ENCODE measurements around the gene ALK.

ALK gene

GRCh38 chr2:29509878-29510277, 411.5 kb downstream of the ALK start:
- Histone ChIP-seq H2AFZ (ENCODE audit: low read length) (no peak overlapping the region), H3K27ac (replicated peaks; ENCODE audit: low read length) (no peak overlapping the region), H2BK120ac (ENCODE audit: low read depth, low read length) (no peak overlapping the region), H3K9ac (ENCODE audit: low read depth, low read length, poor library complexity) (no peak overlapping the region), H3K79me1 (ENCODE audit: low read depth, low read length) (no peaks in the 10 kb centered on the region), H2AK5ac (ENCODE audit: low read depth, low read length) (no peak overlapping the region), H4K91ac (ENCODE audit: low read depth, low read length, poor library complexity) (no peak overlapping the region), H2BK5ac (ENCODE audit: low read length) (no peak overlapping the region), H2BK15ac (ENCODE audit: low read length) (no peak overlapping the region), H3K27me3 (ENCODE audit: control insufficient read depth in 3 of 3, insufficient read depth in 3 of 3, low read depth in 1 of 3, low read length in 3 of 3) (no peaks in the 10 kb centered on the region), H3K4me1 (ENCODE audit: control insufficient read depth in 2 of 2, insufficient read depth in 1 of 2, low read depth in 1 of 2, low read length in 2 of 2) (no peaks in the 10 kb centered on the region), H3K4me2 (ENCODE audit: insufficient read depth, low read length, poor library complexity, severe bottlenecking) (no peak overlapping the region), H3K23ac (ENCODE audit: low read depth, low read length, poor library complexity) (no peak overlapping the region), H4K8ac (ENCODE audit: low read depth, low read length) (no peak overlapping the region), H3K36me3 (replicated peaks in 1 of 2; ENCODE audit: control insufficient read depth in 2 of 2, insufficient read depth in 2 of 2, low read length in 2 of 2) (no peaks in the 10 kb centered on the region), H3K9me3 (replicated peaks in 1 of 2; ENCODE audit: control insufficient read depth in 2 of 2, insufficient read depth in 1 of 2, low read depth in 1 of 2, low read length in 2 of 2) (peaks cover 2 to 15% of the 10 kb centered on the region in 2 donors), H3K4ac (ENCODE audit: low read length) (no peak overlapping the region), H3K4me3 (ENCODE audit: low read length in 2 of 2) (no peak overlapping the region), H3K18ac (ENCODE audit: low read length) (no peak overlapping the region), H3K14ac (ENCODE audit: low read length) (no peak overlapping the region), H2BK12ac (ENCODE audit: low read length) (no peak overlapping the region)
- WGBS, 2 donors (ENCODE audit: extremely low coverage in 2 of 2, insufficient read length in 2 of 2, insufficient replicate concordance in 1 of 2), result no CpG with 5 or more reads among the region's 1 CpG
- no peak for DNase-seq (ENCODE audit: low spot score)

- H3K4me1 ChIP-seq (ENCODE audit: control insufficient read depth in 2 of 2, insufficient read depth in 1 of 2, low read depth in 1 of 2, low read length in 2 of 2), result no peaks in the 10 kb centered on the region
- H3K23ac ChIP-seq (ENCODE audit: low read depth, low read length, poor library complexity), result no peak overlapping the region
- no peak overlapping the region for H3K4me2 ChIP-seq (ENCODE audit: insufficient read depth, low read length, poor library complexity, severe bottlenecking)
- no peak overlapping the region for H3K4ac ChIP-seq (ENCODE audit: low read length)
- no peak overlapping the region for H4K8ac ChIP-seq (ENCODE audit: low read depth, low read length)
- H3K27ac ChIP-seq (replicated peaks; ENCODE audit: low read length), result no peak overlapping the region
- no peaks in the 10 kb centered on the region for H3K79me1 ChIP-seq (ENCODE audit: low read depth, low read length)
- H2BK15ac ChIP-seq (ENCODE audit: low read length), result no peak overlapping the region
- H2BK5ac ChIP-seq (ENCODE audit: low read length), result no peak overlapping the region
- no peak overlapping the region for H2BK120ac ChIP-seq (ENCODE audit: low read depth, low read length)
- DNase-seq (ENCODE audit: low spot score), result no peak
- no peak overlapping the region for H2BK12ac ChIP-seq (ENCODE audit: low read length)
- no peak overlapping the region for H3K14ac ChIP-seq (ENCODE audit: low read length)
- peaks cover 2 to 15% of the 10 kb centered on the region in 2 donors for H3K9me3 ChIP-seq (replicated peaks in 1 of 2; ENCODE audit: control insufficient read depth in 2 of 2, insufficient read depth in 1 of 2, low read depth in 1 of 2, low read length in 2 of 2)
- WGBS, 2 donors (ENCODE audit: extremely low coverage in 2 of 2, insufficient read length in 2 of 2, insufficient replicate concordance in 1 of 2), result no CpG with 5 or more reads among the region's 1 CpG
- H4K91ac ChIP-seq (ENCODE audit: low read depth, low read length, poor library complexity), result no peak overlapping the region
- no peak overlapping the region for H2AFZ ChIP-seq (ENCODE audit: low read length)
- H3K4me3 ChIP-seq (ENCODE audit: low read length in 2 of 2), result no peak overlapping the region
- H3K18ac ChIP-seq (ENCODE audit: low read length), result no peak overlapping the region
- H2AK5ac ChIP-seq (ENCODE audit: low read depth, low read length), result no peak overlapping the region
- no peaks in the 10 kb centered on the region for H3K36me3 ChIP-seq (replicated peaks in 1 of 2; ENCODE audit: control insufficient read depth in 2 of 2, insufficient read depth in 2 of 2, low read length in 2 of 2)
- H3K9ac ChIP-seq (ENCODE audit: low read depth, low read length, poor library complexity), result no peak overlapping the region
- H3K27me3 ChIP-seq (ENCODE audit: control insufficient read depth in 3 of 3, insufficient read depth in 3 of 3, low read depth in 1 of 3, low read length in 3 of 3), result no peaks in the 10 kb centered on the region
Observed at GRCh38 chr2:29509397-29509796, 412.0 kb downstream of the ALK start.

GRCh38 chr2:29504746-29505145, 416.6 kb downstream of the ALK start:
- H3K9me3 ChIP-seq (replicated peaks in 1 of 2; ENCODE audit: control insufficient read depth in 2 of 2, insufficient read depth in 1 of 2, low read depth in 1 of 2, low read length in 2 of 2), result peaks cover 0 to 8% of the 10 kb centered on the region in 2 donors
- no peak overlapping the region for H3K23ac ChIP-seq (ENCODE audit: low read depth, low read length, poor library complexity)
- H3K27ac ChIP-seq (replicated peaks; ENCODE audit: low read length), result no peak overlapping the region
- H4K8ac ChIP-seq (ENCODE audit: low read depth, low read length), result no peak overlapping the region
- WGBS, 2 donors (ENCODE audit: extremely low coverage in 2 of 2, insufficient read length in 2 of 2, insufficient replicate concordance in 1 of 2), result no CpG with 5 or more reads among the region's 3 CpGs
- H4K91ac ChIP-seq (ENCODE audit: low read depth, low read length, poor library complexity), result no peak overlapping the region
- H3K4ac ChIP-seq (ENCODE audit: low read length), result no peak overlapping the region
- DNase-seq (ENCODE audit: low spot score), result no peak
- H3K79me1 ChIP-seq (ENCODE audit: low read depth, low read length), result no peaks in the 10 kb centered on the region
- H3K4me2 ChIP-seq (ENCODE audit: insufficient read depth, low read length, poor library complexity, severe bottlenecking), result no peak overlapping the region
- H2BK12ac ChIP-seq (ENCODE audit: low read length), result no peak overlapping the region
- no peak overlapping the region for H3K18ac ChIP-seq (ENCODE audit: low read length)
- H3K36me3 ChIP-seq (replicated peaks in 1 of 2; ENCODE audit: control insufficient read depth in 2 of 2, insufficient read depth in 2 of 2, low read length in 2 of 2), result no peaks in the 10 kb centered on the region
- H2BK5ac ChIP-seq (ENCODE audit: low read length), result no peak overlapping the region
- H2BK120ac ChIP-seq (ENCODE audit: low read depth, low read length), result no peak overlapping the region
- H2BK15ac ChIP-seq (ENCODE audit: low read length), result no peak overlapping the region
- H3K9ac ChIP-seq (ENCODE audit: low read depth, low read length, poor library complexity), result no peak overlapping the region
- H3K27me3 ChIP-seq (ENCODE audit: control insufficient read depth in 3 of 3, insufficient read depth in 3 of 3, low read depth in 1 of 3, low read length in 3 of 3), result no peaks in the 10 kb centered on the region
- no peaks in the 10 kb centered on the region for H3K4me1 ChIP-seq (ENCODE audit: control insufficient read depth in 2 of 2, insufficient read depth in 1 of 2, low read depth in 1 of 2, low read length in 2 of 2)
- H3K14ac ChIP-seq (ENCODE audit: low read length), result no peak overlapping the region
- H3K4me3 ChIP-seq (ENCODE audit: low read length in 2 of 2), result no peak overlapping the region
- H2AFZ ChIP-seq (ENCODE audit: low read length), result no peak overlapping the region
- no peak overlapping the region for H2AK5ac ChIP-seq (ENCODE audit: low read depth, low read length)

- Histone ChIP-seq H3K9ac (ENCODE audit: low read depth, low read length, poor library complexity) (no peak overlapping the region), H3K4ac (ENCODE audit: low read length) (no peak overlapping the region), H3K9me3 (replicated peaks in 1 of 2; ENCODE audit: control insufficient read depth in 2 of 2, insufficient read depth in 1 of 2, low read depth in 1 of 2, low read length in 2 of 2) (peaks cover 0 to 5% of the 10 kb centered on the region in 2 donors), H2BK15ac (ENCODE audit: low read length) (no peak overlapping the region), H3K27ac (replicated peaks; ENCODE audit: low read length) (no peak overlapping the region), H2AFZ (ENCODE audit: low read length) (no peak overlapping the region), H3K23ac (ENCODE audit: low read depth, low read length, poor library complexity) (no peak overlapping the region), H3K14ac (ENCODE audit: low read length) (no peak overlapping the region), H3K4me2 (ENCODE audit: insufficient read depth, low read length, poor library complexity, severe bottlenecking) (no peak overlapping the region), H3K18ac (ENCODE audit: low read length) (no peak overlapping the region), H4K91ac (ENCODE audit: low read depth, low read length, poor library complexity) (no peak overlapping the region), H4K8ac (ENCODE audit: low read depth, low read length) (no peak overlapping the region), H3K27me3 (ENCODE audit: control insufficient read depth in 3 of 3, insufficient read depth in 3 of 3, low read depth in 1 of 3, low read length in 3 of 3) (no peaks in the 10 kb centered on the region), H3K4me3 (ENCODE audit: low read length in 2 of 2) (no peak overlapping the region), H2BK120ac (ENCODE audit: low read depth, low read length) (no peak overlapping the region), H2BK12ac (ENCODE audit: low read length) (no peak overlapping the region), H3K79me1 (ENCODE audit: low read depth, low read length) (no peaks in the 10 kb centered on the region), H3K36me3 (replicated peaks in 1 of 2; ENCODE audit: control insufficient read depth in 2 of 2, insufficient read depth in 2 of 2, low read length in 2 of 2) (no peaks in the 10 kb centered on the region), H3K4me1 (ENCODE audit: control insufficient read depth in 2 of 2, insufficient read depth in 1 of 2, low read depth in 1 of 2, low read length in 2 of 2) (peaks cover 0 to 2% of the 10 kb centered on the region in 2 donors), H2AK5ac (ENCODE audit: low read depth, low read length) (no peak overlapping the region), H2BK5ac (ENCODE audit: low read length) (no peak overlapping the region)
- no CpG with 5 or more reads among the region's 4 CpGs for WGBS, 2 donors (ENCODE audit: extremely low coverage in 2 of 2, insufficient read length in 2 of 2, insufficient replicate concordance in 1 of 2)
- DNase-seq (ENCODE audit: low spot score), result no peak
Observed at GRCh38 chr2:29502460-29502911, 418.9 kb downstream of the ALK start.

Measured in neuronal stem cell (in vitro differentiated cells).